Measurements from ENCODE around the gene MMP24. TPM values are rescaled to one million over a fixed set of nuclear protein-coding genes. Genes with fewer than 3 reads are reported as not detected.

Gene MMP24
- total RNA-seq, 1 donor from 2014 or later = 1.9 TPM

DNA sequence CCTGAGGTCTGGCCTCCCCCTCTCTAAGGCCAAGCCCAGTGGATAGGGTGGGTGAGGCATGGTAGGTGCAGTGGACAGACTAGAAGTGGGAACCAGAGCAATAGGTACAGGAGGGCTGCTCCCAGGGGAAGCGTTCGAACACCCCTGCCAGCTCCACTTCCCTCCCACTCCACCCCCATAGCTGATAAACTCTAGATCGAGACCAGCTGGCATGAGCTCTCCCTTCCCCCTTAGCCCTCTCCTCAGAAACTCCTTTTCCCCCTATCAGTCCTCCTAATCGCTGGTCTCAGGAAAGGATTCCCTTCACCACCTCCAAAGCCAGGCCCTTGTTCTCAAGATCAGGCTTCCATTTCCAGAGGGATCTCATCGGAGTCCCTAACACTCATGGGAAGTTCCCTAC lies 71.8 kb downstream of the MMP24 start:
- H3K4me3 ChIP-seq = no peak overlapping the region
- H3K9me3 ChIP-seq (ENCODE audit: low read depth) = no peaks in the 10 kb centered on the region
- no peaks in the 10 kb centered on the region for H3K27me3 ChIP-seq
- H3K27ac ChIP-seq = no peak overlapping the region
- H3K4me2 ChIP-seq = no peak overlapping the region
- no peak overlapping the region for H3K9ac ChIP-seq
- no peak overlapping the region for H2AFZ ChIP-seq (replicated peaks)
- H3K36me3 Mint-ChIP-seq = peaks cover 4% of the 10 kb centered on the region
- H3K4me1 ChIP-seq = no peaks in the 10 kb centered on the region
- no peaks in the 10 kb centered on the region for H3K79me2 ChIP-seq (ENCODE audit: low read depth)
- DNase-seq (ENCODE audit: low spot score) = no peak
- H3K36me3 ChIP-seq = no peaks in the 10 kb centered on the region
- TF ChIP-seq, protein P1, sequence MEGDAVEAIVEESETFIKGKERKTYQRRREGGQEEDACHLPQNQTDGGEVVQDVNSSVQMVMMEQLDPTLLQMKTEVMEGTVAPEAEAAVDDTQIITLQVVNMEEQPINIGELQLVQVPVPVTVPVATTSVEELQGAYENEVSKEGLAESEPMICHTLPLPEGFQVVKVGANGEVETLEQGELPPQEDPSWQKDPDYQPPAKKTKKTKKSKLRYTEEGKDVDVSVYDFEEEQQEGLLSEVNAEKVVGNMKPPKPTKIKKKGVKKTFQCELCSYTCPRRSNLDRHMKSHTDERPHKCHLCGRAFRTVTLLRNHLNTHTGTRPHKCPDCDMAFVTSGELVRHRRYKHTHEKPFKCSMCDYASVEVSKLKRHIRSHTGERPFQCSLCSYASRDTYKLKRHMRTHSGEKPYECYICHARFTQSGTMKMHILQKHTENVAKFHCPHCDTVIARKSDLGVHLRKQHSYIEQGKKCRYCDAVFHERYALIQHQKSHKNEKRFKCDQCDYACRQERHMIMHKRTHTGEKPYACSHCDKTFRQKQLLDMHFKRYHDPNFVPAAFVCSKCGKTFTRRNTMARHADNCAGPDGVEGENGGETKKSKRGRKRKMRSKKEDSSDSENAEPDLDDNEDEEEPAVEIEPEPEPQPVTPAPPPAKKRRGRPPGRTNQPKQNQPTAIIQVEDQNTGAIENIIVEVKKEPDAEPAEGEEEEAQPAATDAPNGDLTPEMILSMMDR (IDR thresholded peaks at IDR 0.05) = no peak
- TF ChIP-seq EZH2phosphoT487 (IDR thresholded peaks at IDR 0.05) (no peak), EZH2 (IDR thresholded peaks at IDR 0.05) (no peak)
- no peak overlapping the region for H3K27ac Mint-ChIP-seq
- peak overlapping the region; percentile 46 for H3K4me3 Mint-ChIP-seq
- H3K9me3 Mint-ChIP-seq = no peaks in the 10 kb centered on the region
- H4K20me1 ChIP-seq (ENCODE audit: low read depth) = no peaks in the 10 kb centered on the region
- H3F3A ChIP-seq (ENCODE audit: low read depth) = no peaks in the 10 kb centered on the region
- H3K27me3 Mint-ChIP-seq (ENCODE audit: insufficient read depth, low read depth) = peaks cover 3% of the 10 kb centered on the region
- H3K4me1 Mint-ChIP-seq = no peaks in the 10 kb centered on the region

DNA sequence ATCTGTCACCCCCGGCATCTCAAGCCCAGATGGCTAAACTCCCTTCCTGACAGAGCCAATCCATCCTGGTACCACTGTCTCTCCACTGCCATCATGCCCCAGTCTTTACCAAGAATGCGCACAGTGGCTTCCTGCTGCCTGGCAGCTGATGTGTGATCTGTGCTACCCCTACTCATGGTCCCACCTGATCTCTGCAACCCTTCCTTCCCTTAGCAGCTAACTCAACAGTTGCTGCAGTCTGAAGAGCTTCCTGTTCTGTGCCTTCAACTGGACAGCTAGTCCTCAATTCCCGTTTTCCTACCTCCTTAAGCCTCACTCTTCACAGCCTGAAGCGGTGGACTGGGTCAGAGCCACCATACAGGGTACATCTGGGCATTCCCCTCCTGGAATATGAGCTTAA lies 73.3 kb downstream of the MMP24 start:
- peaks cover 3% of the 10 kb centered on the region for H3K27me3 Mint-ChIP-seq (ENCODE audit: insufficient read depth, low read depth)
- Histone ChIP-seq H3K27ac (no peak overlapping the region), H3K4me3 (no peak overlapping the region), H3K79me2 (ENCODE audit: low read depth) (no peaks in the 10 kb centered on the region), H4K20me1 (ENCODE audit: low read depth) (no peaks in the 10 kb centered on the region), H3F3A (ENCODE audit: low read depth) (no peaks in the 10 kb centered on the region), H3K4me2 (no peak overlapping the region), H2AFZ (replicated peaks) (no peak overlapping the region), H3K4me1 (no peaks in the 10 kb centered on the region), H3K9me3 (ENCODE audit: low read depth) (no peaks in the 10 kb centered on the region), H3K9ac (no peak overlapping the region), H3K36me3 (no peaks in the 10 kb centered on the region), H3K27me3 (no peaks in the 10 kb centered on the region)
- TF ChIP-seq, protein P1 (IDR thresholded peaks at IDR 0.05) = no peak
- TF ChIP-seq EZH2phosphoT487 (IDR thresholded peaks at IDR 0.05) (no peak), EZH2 (IDR thresholded peaks at IDR 0.05) (no peak)
- H3K4me1 Mint-ChIP-seq = no peaks in the 10 kb centered on the region
- H3K27ac Mint-ChIP-seq = peak overlapping the region; percentile 85
- no peaks in the 10 kb centered on the region for H3K9me3 Mint-ChIP-seq
- no peak overlapping the region for H3K4me3 Mint-ChIP-seq
- no peak for DNase-seq (ENCODE audit: low spot score)
- H3K36me3 Mint-ChIP-seq = peaks cover 4% of the 10 kb centered on the region

DNA sequence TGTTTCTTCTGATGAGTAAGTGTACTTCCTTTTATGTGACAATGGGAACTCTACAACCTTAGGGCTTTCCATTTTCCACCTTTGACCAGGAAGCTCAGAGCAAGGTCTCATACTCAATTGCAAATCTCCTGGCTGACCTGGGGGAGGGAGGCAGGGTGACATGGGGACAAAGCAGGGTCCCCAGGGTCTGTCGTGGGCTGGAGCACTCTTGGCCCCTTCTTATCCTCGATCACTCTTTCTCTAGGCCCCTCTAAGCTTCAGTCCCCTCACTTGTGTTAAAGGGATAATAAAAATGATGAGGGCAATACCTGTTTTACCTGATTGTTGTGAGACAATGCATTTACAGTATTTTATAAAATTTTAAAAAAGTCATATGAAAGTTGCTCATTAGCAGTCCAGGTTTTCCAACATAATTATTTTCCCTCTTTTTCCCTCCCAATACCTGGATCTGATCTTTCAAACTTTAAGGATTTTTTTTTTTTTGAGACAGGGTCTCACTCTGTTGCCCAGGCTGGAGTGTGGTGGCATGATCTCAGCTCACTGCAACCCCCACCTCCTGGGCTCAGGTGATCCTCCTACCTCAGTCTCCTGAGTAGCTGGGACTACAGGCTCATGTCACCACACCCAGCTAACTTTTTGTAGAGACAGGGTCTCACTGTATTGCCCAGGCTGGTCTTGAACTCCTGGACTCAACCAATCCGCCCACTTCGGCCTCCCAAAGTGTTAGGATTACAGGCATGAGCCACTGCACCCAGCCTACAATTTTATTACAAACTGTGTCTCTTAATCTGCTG lies 74.2 kb downstream of the MMP24 start:
- Histone ChIP-seq H3K9ac (no peak overlapping the region), H3K4me1 (no peaks in the 10 kb centered on the region), H3K9me3 (ENCODE audit: low read depth) (no peaks in the 10 kb centered on the region), H3K27ac (no peak overlapping the region), H4K20me1 (ENCODE audit: low read depth) (no peaks in the 10 kb centered on the region), H3K4me2 (no peak overlapping the region), H3K79me2 (ENCODE audit: low read depth) (no peaks in the 10 kb centered on the region), H3K36me3 (no peaks in the 10 kb centered on the region), H3F3A (ENCODE audit: low read depth) (no peaks in the 10 kb centered on the region), H3K4me3 (no peak overlapping the region), H2AFZ (replicated peaks) (no peak overlapping the region), H3K27me3 (no peaks in the 10 kb centered on the region)
- no peak for DNase-seq (ENCODE audit: low spot score)
- no peak overlapping the region for H3K4me3 Mint-ChIP-seq
- no peaks in the 10 kb centered on the region for H3K9me3 Mint-ChIP-seq
- peaks cover 2% of the 10 kb centered on the region for H3K27me3 Mint-ChIP-seq (ENCODE audit: insufficient read depth, low read depth)
- H3K4me1 Mint-ChIP-seq = no peaks in the 10 kb centered on the region
- no peak overlapping the region for H3K27ac Mint-ChIP-seq
- H3K36me3 Mint-ChIP-seq = peaks cover 4% of the 10 kb centered on the region
- no peak for TF ChIP-seq EZH2phosphoT487 (IDR thresholded peaks at IDR 0.05)
- TF ChIP-seq, protein P1 (IDR thresholded peaks at IDR 0.05) = no peak
- no peak for TF ChIP-seq EZH2 (IDR thresholded peaks at IDR 0.05)

All from neural progenitor cell (in vitro differentiated cells).